Left lung (tissue), 10 donors: ENCODE measurements around the gene C16orf95. TPM values are rescaled to one million over a fixed set of nuclear protein-coding genes. Genes with fewer than 3 reads are reported as not detected.
A peak's percentile ranks its signal among the peaks of the same experiment; 100 is the strongest.
"Not testable (repeated sequence)": the region's sequence is repeated elsewhere in the genome, so short reads cannot be mapped to it uniquely, and the experiment has no call there.

ENCODE experiments used
- ATAC-seq: fragments of 200-7000 bp; cut with Tn5 transposase; one replicate; pipeline ENCODE4 v1.9.1; 2020; ENCODE audit warnings: moderate library complexity
- DNase-seq, 4 donors: peaks; one replicate each; pipeline ENCODE4 v3.0.0-alpha.2; 2013 to 2020
- H3K27ac ChIP-seq, 2 donors: fragments of 200-600 bp; sonication (generic) in 1 of 2; one replicate each; pipeline versions ENCODE4 v1.5.0 to v1.8.0; 2020 to 2021
- H3K27me3 ChIP-seq, 2 donors: fragments of 200-600 bp; sonication (generic) in 1 of 2; one replicate each; pipeline versions ENCODE4 v1.5.0 to v1.8.0; 2020 to 2021
- H3K36me3 ChIP-seq, 2 donors: fragments of 200-600 bp; sonication (generic) in 1 of 2; one replicate each; pipeline versions ENCODE4 v1.5.0 to v1.8.0; 2020 to 2021
- H3K4me1 ChIP-seq, 2 donors: fragments of 200-600 bp; one replicate each; pipeline ENCODE4 v1.8.0; 2021
- H3K4me3 ChIP-seq, 2 donors: fragments of 200-600 bp; sonication (generic) in 1 of 2; one replicate each; pipeline versions ENCODE4 v1.5.0 to v1.8.0; 2020 to 2021; ENCODE audit warnings: mild to moderate bottlenecking in 1 of 2
- H3K9me3 ChIP-seq, 2 donors: fragments of 200-600 bp; sonication (generic) in 1 of 2; one replicate each; pipeline versions ENCODE4 v1.5.0 to v1.8.0; 2020 to 2021
- intact Hi-C, 2 donors: fragments of 100-400 bp; cut with DNase I; formaldehyde crosslinking; loops; one replicate each; pipeline versions ENCODE4 v1.11.2 to v1.14.2; 2022
- polyA plus RNA-seq, 6 donors: library from polyadenylated mRNA; unstranded; fragments of 120-200 nt; gene quantifications; one replicate each; pipeline ENCODE4 v1.2.1, GENCODE V29; 2013; ENCODE audit not compliant: insufficient read length in 6 of 6
- total RNA-seq, 2 donors: library from RNA; stranded (reverse); fragmentation: NEBNext Ultra II Directional; extraction: Animal tissue kit (Norgen Biotek cat#: 25700); gene quantifications; one replicate each; pipeline ENCODE4 v1.2.1, GENCODE V29; 2021
- TF ChIP-seq, protein P1 (sequence below), 2 donors: fragments of 200-600 bp; sonication (generic) in 1 of 2; IDR thresholded peaks; one replicate each; pipeline versions ENCODE4 v1.5.0 to v1.8.0; 2021; ENCODE audit warnings: antibody characterized with exemption in 2 of 2
- donor health status: DM: no; HTN: yes; CAD: no.
- donor health status: DM: no; HTN: no; CAD: no.

Gene C16orf95
- total and polyA plus RNA-seq, 8 donors, result 2.3 to 6.7 (median 3.6) TPM

DNA sequence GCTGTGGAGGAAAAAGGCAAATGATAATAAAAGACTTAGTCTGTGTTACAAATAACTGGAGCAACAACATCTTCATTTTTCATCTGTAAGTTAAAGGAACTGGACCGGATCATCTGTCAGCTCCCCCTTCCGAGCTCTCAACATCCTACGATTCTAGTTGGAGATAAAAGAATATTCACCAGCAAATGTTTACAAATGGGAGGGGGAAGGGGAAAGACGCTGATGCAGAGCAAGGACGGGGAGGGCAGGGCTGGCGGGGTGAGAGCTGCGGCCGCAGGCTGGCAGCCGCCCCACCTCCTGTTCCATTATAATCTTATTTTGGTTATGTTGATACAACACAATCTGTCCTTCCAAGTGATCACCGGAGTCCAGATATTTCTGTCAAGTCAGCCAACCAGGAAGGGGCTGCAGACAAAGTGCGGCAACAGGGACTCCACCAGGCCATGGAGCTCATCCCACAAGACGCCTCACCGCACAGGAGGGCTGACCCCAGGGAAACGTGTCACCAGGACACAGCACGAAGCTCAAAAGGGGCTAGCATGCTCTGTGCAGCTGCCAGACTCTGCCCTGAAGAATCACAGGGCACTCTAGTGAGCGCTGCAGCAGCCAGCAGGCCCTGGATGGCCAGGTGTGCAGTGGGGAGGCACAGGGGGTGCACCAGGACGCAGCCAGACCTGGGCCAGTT, 46.7 kb upstream of the C16orf95 start:
- Histone ChIP-seq H3K4me1 (peaks cover 4 to 18% of the 10 kb centered on the region in 2 donors), H3K36me3 (peaks cover 0 to 34% of the 10 kb centered on the region in 2 donors), H3K27me3 (no peaks in the 10 kb centered on the region), H3K9me3 (no peaks in the 10 kb centered on the region), H3K27ac (peak overlapping the region in 1 of 2 donors; percentile 67), H3K4me3 (no peak overlapping the region)
- TF ChIP-seq, protein P1, sequence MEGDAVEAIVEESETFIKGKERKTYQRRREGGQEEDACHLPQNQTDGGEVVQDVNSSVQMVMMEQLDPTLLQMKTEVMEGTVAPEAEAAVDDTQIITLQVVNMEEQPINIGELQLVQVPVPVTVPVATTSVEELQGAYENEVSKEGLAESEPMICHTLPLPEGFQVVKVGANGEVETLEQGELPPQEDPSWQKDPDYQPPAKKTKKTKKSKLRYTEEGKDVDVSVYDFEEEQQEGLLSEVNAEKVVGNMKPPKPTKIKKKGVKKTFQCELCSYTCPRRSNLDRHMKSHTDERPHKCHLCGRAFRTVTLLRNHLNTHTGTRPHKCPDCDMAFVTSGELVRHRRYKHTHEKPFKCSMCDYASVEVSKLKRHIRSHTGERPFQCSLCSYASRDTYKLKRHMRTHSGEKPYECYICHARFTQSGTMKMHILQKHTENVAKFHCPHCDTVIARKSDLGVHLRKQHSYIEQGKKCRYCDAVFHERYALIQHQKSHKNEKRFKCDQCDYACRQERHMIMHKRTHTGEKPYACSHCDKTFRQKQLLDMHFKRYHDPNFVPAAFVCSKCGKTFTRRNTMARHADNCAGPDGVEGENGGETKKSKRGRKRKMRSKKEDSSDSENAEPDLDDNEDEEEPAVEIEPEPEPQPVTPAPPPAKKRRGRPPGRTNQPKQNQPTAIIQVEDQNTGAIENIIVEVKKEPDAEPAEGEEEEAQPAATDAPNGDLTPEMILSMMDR (IDR thresholded peaks at IDR 0.05), result no peak
- peak in 3 of 4 donors; percentile 18 to 61 (median 53) for DNase-seq
- peak; percentile 42 for ATAC-seq
- intact Hi-C loops, result no loop called here

DNA sequence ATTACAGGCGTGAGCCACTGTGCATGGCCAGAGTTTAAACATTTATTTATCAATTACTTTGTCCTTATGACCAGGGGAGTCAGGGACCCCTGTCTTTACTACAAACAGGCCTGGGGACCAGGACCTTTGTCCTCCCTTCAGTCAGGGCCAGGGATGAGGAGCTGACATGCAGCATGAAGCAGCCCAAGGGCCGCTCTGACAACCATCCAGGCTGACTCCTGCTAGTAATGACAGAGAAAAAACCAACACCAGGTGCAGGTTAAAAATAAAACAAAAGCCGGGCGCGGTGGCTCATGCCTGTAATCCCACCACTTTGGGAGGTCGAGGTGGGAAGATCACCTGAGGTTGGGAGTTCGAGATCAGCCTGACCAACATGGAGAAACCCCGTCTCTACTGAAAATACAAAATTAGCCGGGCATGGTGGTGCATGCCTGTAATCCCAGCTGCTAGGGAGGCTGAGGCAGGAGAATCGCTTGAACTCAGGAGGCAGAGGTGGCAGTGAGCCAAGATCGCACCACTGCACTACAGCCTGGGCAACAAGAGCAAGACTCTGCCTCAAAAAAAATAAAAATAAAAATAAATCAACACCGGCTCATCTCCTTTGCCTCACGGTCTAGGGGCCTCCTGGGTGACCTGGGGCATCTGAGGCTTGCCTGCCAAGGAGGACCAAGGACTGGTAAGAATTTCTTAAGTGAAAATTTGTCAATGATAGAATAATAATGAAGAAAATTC, 45.8 kb upstream of the C16orf95 start:
- ATAC-seq, H3K27me3 ChIP-seq, H3K4me3 ChIP-seq, intact Hi-C loops, H3K9me3 ChIP-seq, H3K4me1 ChIP-seq, H3K27ac ChIP-seq: not testable (repeated sequence)
- peak in 1 of 4 donors; percentile 26 for DNase-seq
- H3K36me3 ChIP-seq, result peaks cover 0 to 44% of the 10 kb centered on the region in 2 donors

DNA sequence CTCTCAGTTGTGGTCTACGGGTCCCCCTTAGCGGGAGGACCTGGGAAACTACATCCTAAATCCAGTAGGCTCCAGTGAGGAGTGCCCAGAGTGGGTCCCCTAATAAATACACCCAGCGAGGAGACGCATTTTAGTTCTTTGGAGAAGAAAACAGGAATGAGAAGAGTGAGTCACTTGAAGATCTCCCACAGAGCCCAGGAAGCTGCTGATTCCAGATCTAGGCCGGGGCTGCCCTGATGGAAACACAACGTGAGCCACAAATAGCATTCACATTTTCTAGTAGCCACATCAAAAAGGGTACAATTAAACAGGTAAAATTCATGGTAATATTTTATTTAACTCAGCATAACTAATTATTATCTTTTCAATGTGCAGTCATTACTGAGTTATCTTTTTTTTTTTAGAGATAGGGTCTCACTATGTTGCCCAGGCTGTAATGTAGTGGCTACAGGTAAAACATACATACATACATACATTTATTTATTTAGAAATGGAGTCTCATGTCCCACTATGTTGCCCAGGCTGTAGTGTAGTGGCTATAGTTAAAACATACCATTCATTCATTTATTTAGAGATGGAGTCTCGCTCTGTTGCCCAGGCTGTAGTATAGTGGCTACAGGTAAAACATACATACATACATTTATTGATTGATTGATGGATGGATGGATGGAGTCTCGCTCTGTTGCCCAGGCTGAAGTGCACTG, 44.9 kb upstream of the C16orf95 start:
- ATAC-seq (no peak), DNase-seq (no peak)
- no peaks in the 10 kb centered on the region for H3K27me3 ChIP-seq
- intact Hi-C loops, result no loop called here
- H3K27ac ChIP-seq, result no peak overlapping the region
- peaks cover 4 to 10% of the 10 kb centered on the region in 2 donors for H3K4me1 ChIP-seq
- peaks cover 0 to 45% of the 10 kb centered on the region in 2 donors for H3K36me3 ChIP-seq
- no peak overlapping the region for H3K4me3 ChIP-seq
- no peaks in the 10 kb centered on the region for H3K9me3 ChIP-seq
- TF ChIP-seq, protein P1 (IDR thresholded peaks at IDR 0.05), result no peak

DNA sequence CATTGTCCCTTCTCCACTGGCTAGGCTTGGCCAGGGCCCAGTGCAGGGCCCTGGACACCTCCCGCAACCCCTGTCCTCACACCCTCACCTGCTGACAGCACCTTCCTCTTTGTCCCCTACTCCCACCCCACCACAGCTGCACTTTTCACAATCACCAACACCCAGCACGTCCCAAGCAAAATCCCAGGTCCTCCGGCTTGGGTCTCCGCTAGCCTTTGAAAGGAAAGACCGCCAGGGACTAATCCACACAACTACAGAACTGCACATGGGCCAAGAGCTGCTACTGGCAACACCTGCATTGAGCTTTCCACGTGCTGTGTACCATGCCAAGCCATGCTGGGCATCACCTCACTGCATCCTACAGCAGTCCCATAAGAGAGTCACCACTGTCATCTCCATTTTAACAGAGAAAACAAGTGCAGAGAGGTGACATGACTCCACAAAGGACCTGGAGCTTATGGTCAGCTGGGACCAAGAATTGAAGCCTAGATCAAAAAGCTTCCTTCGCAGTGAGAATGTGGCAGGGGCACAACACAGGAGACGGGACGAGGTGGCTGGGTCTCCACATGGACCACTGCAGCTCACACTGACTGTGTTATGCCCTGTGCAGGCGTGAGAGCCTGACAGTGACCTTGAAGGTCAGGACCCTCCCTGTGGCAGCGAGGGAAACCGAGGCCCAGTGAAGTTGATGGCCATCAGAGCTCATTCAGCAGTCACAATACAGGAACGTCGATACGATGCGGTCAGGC, 43.8 kb upstream of the C16orf95 start:
- no peak overlapping the region for H3K4me3 ChIP-seq
- no peaks in the 10 kb centered on the region for H3K9me3 ChIP-seq
- TF ChIP-seq, protein P1 (IDR thresholded peaks at IDR 0.05), result no peak
- peaks cover 4 to 10% of the 10 kb centered on the region in 2 donors for H3K4me1 ChIP-seq
- peaks cover 0 to 44% of the 10 kb centered on the region in 2 donors for H3K36me3 ChIP-seq
- ATAC-seq (no peak), DNase-seq (peak in 1 of 4 donors; percentile 35)
- no peak overlapping the region for H3K27ac ChIP-seq
- intact Hi-C loops, result no loop called here
- no peaks in the 10 kb centered on the region for H3K27me3 ChIP-seq

DNA sequence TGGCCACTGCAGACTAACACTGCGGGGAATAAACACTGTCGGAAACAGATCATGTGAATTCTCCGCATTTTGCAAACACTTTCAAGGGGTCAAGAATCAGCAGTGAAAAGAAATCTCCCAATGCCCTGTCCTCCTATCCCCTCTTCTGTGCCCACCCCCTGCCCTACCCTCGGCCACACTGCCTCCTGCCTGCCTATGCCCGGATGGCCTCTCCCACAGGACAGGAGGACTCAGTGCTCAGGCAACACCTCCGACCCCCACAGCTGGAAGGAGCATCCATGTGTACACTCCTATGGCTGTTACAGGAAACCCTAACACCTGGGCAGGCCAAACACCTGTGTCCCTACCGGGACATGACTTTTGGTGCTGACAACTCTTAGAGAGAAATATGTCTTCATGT, 41.9 kb upstream of the C16orf95 start:
- H3K36me3 ChIP-seq, result peaks cover 0 to 43% of the 10 kb centered on the region in 2 donors
- H3K9me3 ChIP-seq, result no peaks in the 10 kb centered on the region
- H3K27ac ChIP-seq, result no peak overlapping the region
- peak in 1 of 4 donors; percentile 62 for DNase-seq
- H3K4me1 ChIP-seq, result peaks cover 0 to 4% of the 10 kb centered on the region in 2 donors
- no peaks in the 10 kb centered on the region for H3K27me3 ChIP-seq
- intact Hi-C loops, result no loop called here
- ATAC-seq, result no peak
- TF ChIP-seq, protein P1 (IDR thresholded peaks at IDR 0.05), result no peak
- no peak overlapping the region for H3K4me3 ChIP-seq
